HCT116 (cell line): ENCODE data around the gene AMZ2. TPM values are rescaled to one million over a fixed set of nuclear protein-coding genes. Genes with fewer than 3 reads are reported as not detected.
A peak's percentile ranks its signal among the peaks of the same experiment; 100 is the strongest.

ENCODE experiments used
- ATAC-seq: fragments of 200-7000 bp; cut with Tn5 transposase; 2 replicates; pipeline ENCODE4 v1.9.1; 2020; ENCODE audit warnings: mild to moderate bottlenecking, moderate library complexity
- BruUV-seq: library from RNA; stranded (reverse); fragments of 400-500 nt; replicated peaks from 2 replicates; lab custom pipeline; 2021; lab: Mats Ljungman, UMichigan
- CTCF ChIA-PET: fragments of 300-600 bp; sonication (Branson Sonifier 250); formaldehyde crosslinking; loops from one replicate; lab custom pipeline; 2021; ENCODE audit warnings: antibody characterized with exemption; lab: Charles Lee
- POLR2A ChIA-PET: fragments of 300-600, 350-600 bp; sonication (Branson Sonifier 250); formaldehyde crosslinking; loops from one replicate; lab custom pipeline; 2021; ENCODE audit warnings: antibody characterized with exemption; lab: Charles Lee
- RAD21 ChIA-PET, 2 experiments: fragments of 300-600 bp; sonication (Branson Sonifier 250); formaldehyde crosslinking; loops; one replicate each; lab custom pipeline; 2023; ENCODE audit warnings: low total read pairs in 2 of 2; ENCODE audit not compliant: uncharacterized antibody in 2 of 2, unreplicated experiment in 2 of 2, low non-redundant PET in 1 of 2; lab: Charles Lee
- DNase-seq: peaks from one replicate; pipeline ENCODE4 v3.0.0-alpha.2; 2010; ENCODE audit warnings: low read depth, low spot score
- H2AFZ ChIP-seq: fragments of 200-600 bp; shearing (Covaris generic), sonication (generic); 2 replicates; pipeline ENCODE4 v1.6.1; 2017; ENCODE audit warnings: low read depth, mixed run types, mixed read lengths, antibody characterized with exemption, low read length; ENCODE audit not compliant: poor library complexity, severe bottlenecking
- H3K27ac ChIP-seq: 2 replicates; pipeline ENCODE4 v1.5.1; 2012; ENCODE audit warnings: low read depth, low read length
- H3K27me3 ChIP-seq: fragments of 200-600 bp; sonication (generic); 2 replicates; pipeline ENCODE4 v1.6.1; 2016; ENCODE audit warnings: mixed run types, low read length, mixed read lengths; ENCODE audit not compliant: insufficient read depth
- H3K36me3 ChIP-seq, 2 experiments: fragments of 200-500 bp in 1 of 2; fragments of 200-600 bp in 1 of 2; sonication (Bioruptor generic) in 1 of 2; sonication (generic) in 1 of 2; 2 replicates each; pipeline versions ENCODE4 v1.5.1 to v1.6.1; 2014 to 2016; ENCODE audit warnings: low read length in 2 of 2, inconsistent platforms in 1 of 2, mixed read lengths in 1 of 2, mixed run types in 1 of 2; ENCODE audit not compliant: insufficient read depth in 2 of 2, control insufficient read depth in 1 of 2
- H3K4me1 ChIP-seq, 2 experiments: fragments of 200-600 bp in 1 of 2; sonication (generic) in 1 of 2; 2 replicates each; pipeline versions ENCODE4 v1.5.1 to v1.6.1; 2012 to 2017; ENCODE audit warnings: low read length in 2 of 2, inconsistent platforms in 1 of 2, mild to moderate bottlenecking in 1 of 2, mixed read lengths in 1 of 2, mixed run types in 1 of 2, moderate library complexity in 1 of 2; ENCODE audit not compliant: insufficient read depth in 2 of 2, control insufficient read depth in 1 of 2
- H3K4me2 ChIP-seq: fragments of 200-600 bp; sonication (generic); 2 replicates; pipeline ENCODE4 v1.6.1; 2017; ENCODE audit warnings: mixed run types, low read length, mixed read lengths
- H3K4me3 ChIP-seq, 2 experiments: fragments of 200-600 bp in 1 of 2; sonication (generic) in 1 of 2; replicated peaks in 1 of 2; 2 replicates each; pipeline ENCODE4 v1.5.1; 2011 to 2016; ENCODE audit warnings: low read length in 2 of 2, control low read depth in 1 of 2, low read depth in 1 of 2, mild to moderate bottlenecking in 1 of 2, mixed read lengths in 1 of 2, mixed run types in 1 of 2
- H3K79me2 ChIP-seq: fragments of 200-600 bp; sonication (generic); 2 replicates; pipeline ENCODE4 v1.6.1; 2017; ENCODE audit warnings: mild to moderate bottlenecking, mixed run types, low read length, moderate library complexity, mixed read lengths; ENCODE audit not compliant: insufficient read depth
- H3K9ac ChIP-seq: fragments of 200-600 bp; sonication (generic); 2 replicates; pipeline ENCODE4 v1.6.1; 2016; ENCODE audit warnings: low read length, mixed read lengths
- H3K9me2 ChIP-seq: fragments of 200-600 bp; sonication (generic), shearing (Covaris generic); 2 replicates; pipeline ENCODE4 v1.6.1; 2017; ENCODE audit warnings: mixed run types, mild to moderate bottlenecking, moderate library complexity; ENCODE audit not compliant: insufficient read depth
- H3K9me3 ChIP-seq, 2 experiments: fragments of 200-500 bp in 1 of 2; fragments of 200-600 bp in 1 of 2; sonication (Bioruptor generic) in 1 of 2; sonication (generic) in 1 of 2; 2 replicates each; pipeline ENCODE4 v1.6.1; 2014 to 2017; ENCODE audit warnings: low read length in 2 of 2, mixed read lengths in 2 of 2, inconsistent platforms in 1 of 2, low read depth in 1 of 2, mild to moderate bottlenecking in 1 of 2, mixed run types in 1 of 2, moderate library complexity in 1 of 2; ENCODE audit not compliant: control insufficient read depth in 1 of 2, insufficient read depth in 1 of 2
- H4K20me1 ChIP-seq: fragments of 200-600 bp; sonication (generic), shearing (Covaris generic); 2 replicates; pipeline ENCODE4 v1.6.1; 2017; ENCODE audit warnings: mixed run types, mild to moderate bottlenecking, moderate library complexity; ENCODE audit not compliant: insufficient read depth
- CBX3 ChIP-seq: IDR thresholded peaks from 2 replicates; pipeline ENCODE4 v1.6.1; 2012; ENCODE audit warnings: low read depth
- CEBPB ChIP-seq: IDR thresholded peaks from 2 replicates; pipeline ENCODE4 v1.6.1; 2012; ENCODE audit warnings: low read depth
- CTCF ChIP-seq, 3 experiments: fragments of 200-600 bp in 1 of 3; sonication (generic) in 1 of 3; IDR thresholded peaks in 2 of 3; conservative IDR thresholded peaks in 1 of 3; 2 replicates each; pipeline ENCODE4 v1.5.1; 2012 to 2017; ENCODE audit warnings: low read depth in 2 of 3, low read length in 2 of 3, antibody characterized with exemption in 1 of 3, borderline replicate concordance in 1 of 3, control low read depth in 1 of 3, mild to moderate bottlenecking in 1 of 3, mixed read lengths in 1 of 3, mixed run types in 1 of 3, moderate library complexity in 1 of 3; ENCODE audit not compliant: insufficient read depth in 1 of 3
- EZH2phosphoT487 ChIP-seq: fragments of 200-600 bp; IDR thresholded peaks from 2 replicates; pipeline ENCODE4 v1.6.1; 2018; ENCODE audit warnings: antibody characterized with exemption, borderline replicate concordance
- FOSL1 ChIP-seq: IDR thresholded peaks from 2 replicates; pipeline ENCODE4 v1.6.1; 2012; ENCODE audit warnings: low read depth
- SIN3A ChIP-seq: IDR thresholded peaks from 2 replicates; pipeline ENCODE4 v1.6.1; 2012; ENCODE audit warnings: low read depth
- TCF7L2 ChIP-seq: IDR thresholded peaks from 2 replicates; pipeline ENCODE4 v1.7.0; 2011; ENCODE audit warnings: borderline replicate concordance, inconsistent platforms; ENCODE audit not compliant: insufficient read depth, insufficient read length; ENCODE audit errors: extremely low read depth
- YY1 ChIP-seq: IDR thresholded peaks from 2 replicates; pipeline ENCODE4 v1.6.1; 2011; ENCODE audit warnings: low read length, low read depth, moderate library complexity, mild to moderate bottlenecking; ENCODE audit not compliant: insufficient replicate concordance; ENCODE audit errors: extremely low read depth
- ZFX ChIP-seq: fragments of 450-650 bp; IDR thresholded peaks from 2 replicates; pipeline ENCODE4 v1.6.1; 2017
- ZNF274 ChIP-seq: fragments of 200-500 bp; sonication (Bioruptor generic); IDR thresholded peaks from 2 replicates; pipeline ENCODE4 v1.6.1; 2014; ENCODE audit warnings: mild to moderate bottlenecking, low read depth, low read length, inconsistent platforms
- intact Hi-C: fragments of 100-400 bp; cut with micrococcal nuclease; formaldehyde crosslinking; loops from 2 replicates; pipeline ENCODE4 v1.10.0; 2022
- total RNA-seq: library from RNA; stranded (reverse); gene quantifications from one replicate; pipeline ENCODE4 v1.2.1, GENCODE V29; 2021; ENCODE audit not compliant: unreplicated experiment

Gene AMZ2
- total RNA-seq, 1 experiment from 2014 or later: 131 TPM

- H3K4me2 ChIP-seq: peak overlapping the region; percentile 98
- H3K9ac ChIP-seq: peak overlapping the region; percentile 78
- ChIA-PET RAD21 (interaction anchor here in 1 of 2 experiments (0.6 kb wide), 1 partner anchor 229 kb away, joined by 3 read pairs; no protein-coding TSS in a partner anchor), CTCF (interaction anchor here (0.6 to 3.0 kb wide), 5 partner anchors 13 to 1886 kb away, joined by 3 to 11 read pairs (median 10); no protein-coding TSS in a partner anchor)
- ATAC-seq: peak; percentile 51
- peak overlapping the region; percentile 80 to 82 for H3K4me3 ChIP-seq
- H3K36me3 ChIP-seq: peaks cover 3 to 9% of the 10 kb centered on the region in 2 experiments; a peak in 2 of 4 replicates
- no TSS peak for BruUV-seq
- no peaks in the 10 kb centered on the region for H3K9me2 ChIP-seq
- H3K79me2 ChIP-seq: peaks cover 12% of the 10 kb centered on the region; the same call in 1 of the 2 replicates
- H3K27ac ChIP-seq: peak overlapping the region; percentile 75
- no peaks in the 10 kb centered on the region for H4K20me1 ChIP-seq
- intact Hi-C loops: loop anchor here (1.0 to 10.0 kb wide), 3 partner anchors 41 to 401 kb away; no protein-coding TSS in a partner anchor
- no peak for DNase-seq
- no peaks in the 10 kb centered on the region for H3K9me3 ChIP-seq
- no peak overlapping the region for H2AFZ ChIP-seq
- H3K4me1 ChIP-seq: peaks cover 9 to 27% of the 10 kb centered on the region in 2 experiments; a peak in 3 of 4 replicates
- TF ChIP-seq SIN3A (no peak), EZH2phosphoT487 (no peak), CBX3 (no peak), ZFX (peak; percentile 57; the same call in 1 of the 2 replicates), ZNF274 (no peak)
- TF ChIP-seq, all 23 proteins: peak for 1
- POLR2A ChIA-PET: interaction anchor here (1.4 kb wide), 1 partner anchor 34 kb away, joined by 3 read pairs; no protein-coding TSS in a partner anchor
- H3K27me3 ChIP-seq: no peaks in the 10 kb centered on the region
Measured at GRCh38 chr17:68205808-68206720, 41.8 kb upstream of the AMZ2 start.

- peaks cover 9 to 21% of the 10 kb centered on the region in 2 experiments; a peak in 3 of 4 replicates for H3K4me1 ChIP-seq
- BruUV-seq: no TSS peak
- no peak overlapping the region for H3K9ac ChIP-seq
- peaks cover 3 to 9% of the 10 kb centered on the region in 2 experiments; a peak in 2 of 4 replicates for H3K36me3 ChIP-seq
- CTCF ChIA-PET: no interaction called here
- H3K79me2 ChIP-seq: peaks cover 12% of the 10 kb centered on the region; the same call in 1 of the 2 replicates
- no peak for TF ChIP-seq YY1
- TF ChIP-seq CEBPB: no peak
- TF ChIP-seq ZFX: no peak
- no peak for TF ChIP-seq TCF7L2
- no peak for TF ChIP-seq CTCF (IDR thresholded peaks at IDR 0.05 in 2 of 3, conservative IDR thresholded peaks at IDR 0.05 in 1 of 3; ENCODE audit: borderline replicate concordance in 1 of 3, insufficient read depth in 1 of 3, low read depth in 2 of 3, low read length in 2 of 3)
- no peak for TF ChIP-seq FOSL1
- ATAC-seq (no peak), DNase-seq (no peak)
- H3K27ac ChIP-seq: no peak overlapping the region
- no peak overlapping the region for H3K4me3 ChIP-seq
- no peak overlapping the region for H3K4me2 ChIP-seq
- RAD21 ChIA-PET: interaction anchor here in 1 of 2 experiments (0.9 kb wide), 1 partner anchor 91 kb away, joined by 4 read pairs; no protein-coding TSS in a partner anchor
- H2AFZ ChIP-seq: no peak overlapping the region
- POLR2A ChIA-PET: no interaction called here
- no peaks in the 10 kb centered on the region for H4K20me1 ChIP-seq
- intact Hi-C loops: loop anchor here (10.0 kb wide), 2 partner anchors 153 to 403 kb away; no protein-coding TSS in a partner anchor
- no peaks in the 10 kb centered on the region for H3K9me3 ChIP-seq
- no peaks in the 10 kb centered on the region for H3K27me3 ChIP-seq
- no peaks in the 10 kb centered on the region for H3K9me2 ChIP-seq
Measured at GRCh38 chr17:68207651-68208253, 40.1 kb upstream of the AMZ2 start.
